MG63 (cell line): ENCODE results near the gene PRDM2. TPM values are rescaled to one million over a fixed set of nuclear protein-coding genes. Genes with fewer than 3 reads are reported as not detected.

Experiments used
- DNase-seq: peaks from one replicate; pipeline ENCODE4 v3.0.0-alpha.2; 2020
- H3K27me3 ChIP-seq: fragments of 250-450 bp; sonication (Bioruptor Pico); 2 replicates; pipeline ENCODE4 v1.5.1; 2020; ENCODE audit warnings: mild to moderate bottlenecking, moderate library complexity
- H3K36me3 ChIP-seq: fragments of 250-450 bp; sonication (Bioruptor Pico); 2 replicates; pipeline ENCODE4 v1.5.1; 2020; ENCODE audit warnings: mild to moderate bottlenecking, moderate library complexity
- H3K4me3 ChIP-seq: fragments of 250-450 bp; sonication (Bioruptor Pico); 2 replicates; pipeline ENCODE4 v1.5.1; 2020; ENCODE audit warnings: mild to moderate bottlenecking, moderate library complexity
- H3K9me3 ChIP-seq: fragments of 250-450 bp; sonication (Bioruptor Pico); 2 replicates; pipeline ENCODE4 v1.5.1; 2020; ENCODE audit warnings: mild to moderate bottlenecking, moderate library complexity
- total RNA-seq: library from RNA; depleted of rRNA; stranded (reverse); fragments of >200 nt; shearing (Covaris generic); gene quantifications from 2 replicates; pipeline ENCODE4 v1.2.3, GENCODE V29; 2014; ENCODE audit warnings: low replicate concordance; rRNA removed

PRDM2 gene
- total RNA-seq, 1 experiment from 2014 or later, result 0.79 TPM

DNA sequence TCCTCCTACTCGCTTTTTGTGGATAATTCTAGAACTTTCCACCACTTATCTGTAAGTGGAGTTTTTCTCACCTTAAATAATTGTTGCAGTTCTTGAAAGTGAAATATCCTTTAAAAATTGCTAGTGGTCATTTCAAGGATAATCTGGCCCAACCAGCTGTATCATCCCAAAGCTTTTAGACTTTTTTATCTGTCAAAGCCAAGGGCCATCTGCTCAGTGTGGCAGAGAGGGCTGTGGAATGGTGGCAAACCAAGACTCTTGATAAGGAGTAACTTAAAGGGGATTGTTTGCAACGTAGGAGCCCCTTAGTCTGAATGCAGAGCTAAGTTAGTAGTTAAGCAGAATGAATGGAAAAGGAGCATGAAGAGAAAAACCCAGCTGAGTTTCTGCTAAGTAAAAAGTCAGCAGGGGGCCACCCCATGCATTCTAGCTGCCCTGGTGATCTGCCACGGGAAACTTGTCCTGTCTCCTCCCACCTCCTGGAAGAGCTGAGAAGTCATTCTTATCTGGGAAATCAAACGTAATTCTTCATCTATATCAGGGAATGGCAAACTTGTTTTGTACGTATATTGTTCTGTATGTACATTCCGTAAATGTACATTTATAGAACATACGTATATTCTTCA, 169.3 kb downstream of the PRDM2 start:
- DNase-seq, result no peak
- Histone ChIP-seq H3K9me3 (no peaks in the 10 kb centered on the region), H3K27me3 (no peaks in the 10 kb centered on the region), H3K36me3 (no peaks in the 10 kb centered on the region), H3K4me3 (no peak overlapping the region)

DNA sequence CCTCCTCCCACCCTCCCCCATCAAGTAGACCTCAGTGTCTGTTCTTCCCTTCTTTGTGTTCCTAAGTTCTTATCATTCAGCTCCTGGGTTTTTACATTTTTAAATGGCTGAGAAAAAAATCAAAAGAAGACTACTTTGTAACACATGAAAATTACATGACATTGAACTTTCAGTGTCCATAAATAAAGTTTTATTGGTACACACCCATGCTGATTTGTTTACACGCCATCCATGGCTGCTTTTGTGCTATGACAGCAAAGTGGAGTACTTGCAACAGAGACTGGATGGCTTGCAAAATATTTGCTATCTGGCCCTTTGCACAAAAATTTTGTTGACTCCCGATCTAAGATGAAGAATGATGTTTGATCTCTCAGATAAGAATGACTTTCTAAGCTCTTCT, 171.4 kb downstream of the PRDM2 start:
- no peaks in the 10 kb centered on the region for H3K9me3 ChIP-seq
- DNase-seq, result no peak

DNA sequence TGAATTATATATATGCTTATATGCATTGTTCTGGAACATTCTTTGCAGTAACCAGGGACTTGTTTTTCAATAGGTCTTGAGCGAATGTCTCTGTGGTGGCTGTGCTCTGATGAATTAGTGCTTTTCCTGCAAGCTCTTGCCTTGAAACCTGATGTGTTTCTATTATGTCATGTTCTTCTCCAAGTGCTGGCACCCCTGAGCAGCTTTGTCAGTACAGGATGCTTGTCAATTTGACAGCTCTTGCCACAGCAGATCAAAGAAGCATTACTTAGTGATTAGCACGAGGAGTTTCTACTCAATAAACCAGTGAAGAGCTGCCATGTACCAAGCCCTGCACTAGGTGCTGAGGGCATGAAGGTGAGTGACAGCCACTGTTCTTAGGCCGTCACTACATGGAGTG, 171.9 kb downstream of the PRDM2 start:
- H3K9me3 ChIP-seq, result no peaks in the 10 kb centered on the region
- H3K4me3 ChIP-seq, result no peak overlapping the region
- H3K36me3 ChIP-seq, result no peaks in the 10 kb centered on the region
- no peaks in the 10 kb centered on the region for H3K27me3 ChIP-seq
- DNase-seq, result no peak

More for the DNA sequence above, 171.4 kb downstream of the PRDM2 start:
- Histone ChIP-seq H3K4me3 (no peak overlapping the region), H3K36me3 (no peaks in the 10 kb centered on the region), H3K27me3 (no peaks in the 10 kb centered on the region)

DNA sequence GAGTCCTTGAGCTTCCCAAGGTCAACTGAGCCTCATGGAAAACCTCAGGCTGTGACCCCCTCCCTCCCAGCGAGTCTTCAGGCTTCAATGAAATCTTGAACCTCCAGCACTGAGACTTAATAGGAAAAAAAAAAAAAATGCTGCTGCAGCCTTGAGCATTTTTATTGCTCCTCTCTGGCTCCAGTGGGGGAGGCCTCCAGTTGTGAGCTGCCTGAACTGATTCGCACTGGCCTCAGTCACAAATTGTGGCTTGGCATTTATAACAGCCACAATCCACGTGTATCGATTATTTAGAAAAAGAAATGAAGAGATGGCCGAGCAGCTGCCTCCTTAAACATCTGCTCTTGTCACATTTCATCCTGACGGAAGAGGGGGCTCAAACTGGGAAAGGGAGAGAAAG, 173.0 kb downstream of the PRDM2 start:
- Histone ChIP-seq H3K36me3 (no peaks in the 10 kb centered on the region), H3K9me3 (no peaks in the 10 kb centered on the region), H3K27me3 (no peaks in the 10 kb centered on the region), H3K4me3 (no peak overlapping the region)
- DNase-seq, result no peak

Other genes starting within 250 kb of the PRDM2 start
- gene LRRC38, start 186.2 kb upstream of the PRDM2 start, total RNA-seq, result not detected in 2 replicates
- 29.0 and 47.5 TPM in 2 replicates for gene PDPN, start 116.4 kb upstream of the PRDM2 start, total RNA-seq